DND-41 (cell line): Measurements from ENCODE around the gene L3MBTL2.

ENCODE experiments used
- ATAC-seq: fragments of 200-7000 bp; cut with Tn5 transposase; 3 replicates; pipeline ENCODE4 v1.9.1; 2021; ENCODE audit warnings: low read depth; ENCODE audit not compliant: insufficient read depth
- DNase-seq: peaks from one replicate; pipeline ENCODE4 v3.0.0-alpha.2; 2020
- H2AFZ ChIP-seq: 2 replicates; pipeline ENCODE4 v1.6.0; 2012; ENCODE audit warnings: low read depth, low read length
- H3K27ac ChIP-seq: 2 replicates; pipeline ENCODE4 v1.5.1; 2012; ENCODE audit warnings: low read length, inconsistent platforms
- H3K27me3 ChIP-seq: fragments of 200-600 bp; sonication (generic); 2 replicates; pipeline ENCODE4 v1.6.0; 2012; ENCODE audit warnings: low read length, mild to moderate bottlenecking, inconsistent platforms; ENCODE audit not compliant: insufficient read depth, poor library complexity
- H3K36me3 ChIP-seq: 2 replicates; pipeline ENCODE4 v1.5.1; 2012; ENCODE audit warnings: low read length, inconsistent platforms; ENCODE audit not compliant: insufficient read depth
- H3K4me1 ChIP-seq: 2 replicates; pipeline ENCODE4 v1.5.1; 2012; ENCODE audit warnings: mild to moderate bottlenecking, low read length; ENCODE audit not compliant: insufficient read depth
- H3K4me2 ChIP-seq: 2 replicates; pipeline ENCODE4 v1.6.0; 2012; ENCODE audit warnings: mild to moderate bottlenecking, moderate library complexity, low read length, inconsistent platforms; ENCODE audit not compliant: insufficient read depth
- H3K4me3 ChIP-seq, 2 experiments: fragments of 200-600 bp in 1 of 2; shearing (Covaris generic) in 1 of 2; 2 replicates each; pipeline ENCODE4 v1.5.1; 2012 to 2016; ENCODE audit warnings: inconsistent platforms in 2 of 2, low read length in 2 of 2, mild to moderate bottlenecking in 2 of 2, low read depth in 1 of 2, moderate library complexity in 1 of 2
- H3K79me2 ChIP-seq: 2 replicates; pipeline ENCODE4 v1.6.0; 2012; ENCODE audit warnings: low read length, inconsistent platforms; ENCODE audit not compliant: insufficient read depth
- H3K9ac ChIP-seq: 2 replicates; pipeline ENCODE4 v1.6.0; 2012; ENCODE audit warnings: low read depth, mild to moderate bottlenecking, inconsistent platforms, low read length, moderate library complexity
- H3K9me3 ChIP-seq: 2 replicates; pipeline ENCODE4 v1.5.1; 2012; ENCODE audit warnings: low read length, moderate library complexity, mild to moderate bottlenecking, inconsistent platforms; ENCODE audit not compliant: insufficient read depth, severe bottlenecking
- H4K20me1 ChIP-seq: 2 replicates; pipeline ENCODE4 v1.6.0; 2012; ENCODE audit warnings: low read length; ENCODE audit not compliant: insufficient read depth
- CTCF ChIP-seq: IDR thresholded peaks from 2 replicates; pipeline ENCODE4 v1.5.1; 2012; ENCODE audit warnings: borderline replicate concordance, low read length, moderate library complexity, mild to moderate bottlenecking; ENCODE audit not compliant: poor library complexity, severe bottlenecking; ENCODE audit errors: extremely low read depth
- EZH2 ChIP-seq: IDR thresholded peaks from 3 replicates; pipeline ENCODE4 v1.6.1; 2012; ENCODE audit warnings: borderline replicate concordance, low read depth, mild to moderate bottlenecking, moderate library complexity, low read length, inconsistent platforms; ENCODE audit not compliant: severe bottlenecking

The L3MBTL2 gene

GRCh38 chr22:41261541-41262249 is 56.6 kb downstream of the L3MBTL2 start:
- H3K27me3 ChIP-seq, result no peaks in the 10 kb centered on the region
- no peak overlapping the region for H3K27ac ChIP-seq
- TF ChIP-seq EZH2 (no peak), CTCF (no peak)
- DNase-seq, result no peak
- no peaks in the 10 kb centered on the region for H3K9me3 ChIP-seq
- H3K9ac ChIP-seq, result no peak overlapping the region
- H2AFZ ChIP-seq, result no peak overlapping the region
- no peaks in the 10 kb centered on the region for H3K4me1 ChIP-seq
- peaks cover 19% of the 10 kb centered on the region for H3K79me2 ChIP-seq
- no peak for ATAC-seq
- H3K4me2 ChIP-seq, result no peak overlapping the region
- peaks cover 46% of the 10 kb centered on the region for H4K20me1 ChIP-seq
- no peak overlapping the region for H3K4me3 ChIP-seq
- peaks cover 97% of the 10 kb centered on the region for H3K36me3 ChIP-seq

DNA sequence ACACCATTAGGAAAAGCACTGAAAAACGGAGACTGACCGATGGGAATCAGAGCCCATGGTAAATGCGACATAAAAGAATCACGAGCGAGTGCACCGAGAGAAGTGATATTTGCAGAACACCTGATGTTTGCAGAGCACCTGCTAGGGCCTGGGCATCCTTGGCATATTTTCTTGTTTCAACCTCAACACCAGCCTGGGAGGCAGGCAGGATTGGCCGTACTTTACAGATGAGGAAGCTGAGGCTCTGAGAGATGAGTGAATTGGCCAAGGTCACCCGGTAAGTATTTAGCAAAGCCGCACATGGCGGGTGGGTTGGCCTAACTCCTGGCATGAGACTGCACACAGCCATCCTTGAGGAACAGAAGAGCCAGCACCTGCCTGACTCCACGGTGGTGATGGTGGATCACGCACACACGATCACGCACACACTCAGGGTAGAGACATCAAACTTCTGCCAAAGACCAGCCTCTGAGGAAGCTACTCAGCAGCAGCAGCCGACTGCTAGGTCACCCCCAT is 57.2 kb downstream of the L3MBTL2 start:
- Histone ChIP-seq H4K20me1 (peaks cover 44% of the 10 kb centered on the region), H3K36me3 (peaks cover 97% of the 10 kb centered on the region)
- no peak for ATAC-seq

DNA sequence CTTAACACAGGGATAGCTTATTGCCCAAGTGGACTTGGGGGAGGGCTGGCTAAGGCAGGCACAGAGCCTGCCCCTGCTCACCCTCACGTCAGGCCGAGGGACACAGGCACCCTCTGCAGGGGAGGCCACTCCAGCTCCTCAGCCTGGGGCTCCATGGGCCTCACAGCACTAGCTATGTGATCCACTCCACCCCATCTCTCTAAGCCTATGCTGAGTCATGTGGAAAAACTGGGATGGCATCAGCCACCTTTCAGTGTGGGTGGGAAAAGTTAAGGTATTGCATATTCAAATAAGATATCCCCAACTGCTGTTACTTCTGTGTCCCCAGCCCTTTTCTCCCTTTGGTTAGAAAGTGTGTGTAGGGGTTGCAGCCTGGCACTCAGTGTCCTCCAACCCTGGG is 58.6 kb downstream of the L3MBTL2 start:
- H3K4me2 ChIP-seq, result no peak overlapping the region
- peaks cover 22% of the 10 kb centered on the region for H3K79me2 ChIP-seq
- H3K36me3 ChIP-seq, result peaks cover 97% of the 10 kb centered on the region
- no peaks in the 10 kb centered on the region for H3K4me1 ChIP-seq
- no peaks in the 10 kb centered on the region for H3K9me3 ChIP-seq
- H3K9ac ChIP-seq, result no peak overlapping the region
- no peak overlapping the region for H2AFZ ChIP-seq
- H3K4me3 ChIP-seq, result no peak overlapping the region
- DNase-seq (no peak), ATAC-seq (no peak)
- peaks cover 41% of the 10 kb centered on the region for H4K20me1 ChIP-seq
- no peaks in the 10 kb centered on the region for H3K27me3 ChIP-seq
- TF ChIP-seq EZH2 (no peak), CTCF (no peak)
- no peak overlapping the region for H3K27ac ChIP-seq

More for the DNA sequence above, 57.2 kb downstream of the L3MBTL2 start:
- no peak overlapping the region for H3K27ac ChIP-seq
- H3K9ac ChIP-seq, result no peak overlapping the region
- H2AFZ ChIP-seq, result no peak overlapping the region
- H3K4me2 ChIP-seq, result no peak overlapping the region
- TF ChIP-seq EZH2 (no peak), CTCF (no peak)
- no peaks in the 10 kb centered on the region for H3K9me3 ChIP-seq
- H3K4me3 ChIP-seq, result no peak overlapping the region
- no peaks in the 10 kb centered on the region for H3K27me3 ChIP-seq
- H3K79me2 ChIP-seq, result peaks cover 19% of the 10 kb centered on the region
- no peak for DNase-seq
- no peaks in the 10 kb centered on the region for H3K4me1 ChIP-seq
